ENCODE measurements around the gene RPS14.
A peak's percentile ranks its signal among the peaks of the same experiment; 100 is the strongest.

The RPS14 gene

DNA sequence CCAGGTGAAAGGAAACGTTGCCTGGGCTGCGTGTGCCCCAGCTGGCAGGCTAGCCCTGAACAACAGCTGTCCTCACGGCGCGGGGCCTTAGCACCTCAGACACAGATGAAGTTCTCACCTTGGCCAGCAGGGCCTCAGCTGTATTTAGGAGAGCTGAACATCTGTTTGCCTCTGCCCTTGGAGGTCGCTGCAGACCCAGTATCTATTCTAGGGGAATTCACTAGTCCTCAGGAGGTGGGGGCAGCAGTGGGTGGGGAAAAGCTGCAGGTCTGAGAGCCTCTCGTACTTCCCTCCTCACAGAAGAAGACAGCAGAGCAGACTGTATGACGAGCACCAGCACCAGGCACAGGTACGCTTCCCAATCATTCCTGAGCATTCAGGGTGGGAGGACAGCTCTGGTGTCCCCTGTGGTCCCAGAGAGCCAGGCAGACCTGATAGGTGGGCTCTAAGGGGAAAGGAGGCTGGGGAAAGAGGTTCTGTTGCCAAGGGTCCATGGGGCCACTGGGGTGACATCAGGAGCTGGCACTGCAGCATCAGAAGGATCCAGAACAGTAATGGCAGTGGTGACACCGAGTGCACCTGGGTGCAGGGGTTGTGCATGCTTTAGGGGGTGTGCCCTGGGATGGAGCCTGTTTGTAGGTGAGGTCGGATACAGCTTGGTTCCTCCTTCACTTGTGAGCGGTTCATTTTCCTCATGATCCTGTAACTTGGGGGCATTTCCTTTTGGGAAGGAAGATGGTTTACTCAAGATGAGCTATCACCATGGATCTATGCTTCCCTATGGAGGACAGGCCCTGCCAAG is 50.6 kb downstream of the RPS14 start:
- peak; percentile 36; the same call in 1 of the 3 replicates for ATAC-seq (ENCODE audit: low read depth)
- H3K27me3 ChIP-seq (ENCODE audit: insufficient read depth, poor library complexity, severe bottlenecking): no peaks in the 10 kb centered on the region
- TF ChIP-seq, protein P1, sequence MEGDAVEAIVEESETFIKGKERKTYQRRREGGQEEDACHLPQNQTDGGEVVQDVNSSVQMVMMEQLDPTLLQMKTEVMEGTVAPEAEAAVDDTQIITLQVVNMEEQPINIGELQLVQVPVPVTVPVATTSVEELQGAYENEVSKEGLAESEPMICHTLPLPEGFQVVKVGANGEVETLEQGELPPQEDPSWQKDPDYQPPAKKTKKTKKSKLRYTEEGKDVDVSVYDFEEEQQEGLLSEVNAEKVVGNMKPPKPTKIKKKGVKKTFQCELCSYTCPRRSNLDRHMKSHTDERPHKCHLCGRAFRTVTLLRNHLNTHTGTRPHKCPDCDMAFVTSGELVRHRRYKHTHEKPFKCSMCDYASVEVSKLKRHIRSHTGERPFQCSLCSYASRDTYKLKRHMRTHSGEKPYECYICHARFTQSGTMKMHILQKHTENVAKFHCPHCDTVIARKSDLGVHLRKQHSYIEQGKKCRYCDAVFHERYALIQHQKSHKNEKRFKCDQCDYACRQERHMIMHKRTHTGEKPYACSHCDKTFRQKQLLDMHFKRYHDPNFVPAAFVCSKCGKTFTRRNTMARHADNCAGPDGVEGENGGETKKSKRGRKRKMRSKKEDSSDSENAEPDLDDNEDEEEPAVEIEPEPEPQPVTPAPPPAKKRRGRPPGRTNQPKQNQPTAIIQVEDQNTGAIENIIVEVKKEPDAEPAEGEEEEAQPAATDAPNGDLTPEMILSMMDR (IDR thresholded peaks at IDR 0.05; ENCODE audit: poor library complexity, severe bottlenecking): no peak
- H3K4me1 ChIP-seq (ENCODE audit: insufficient read depth, poor library complexity, severe bottlenecking): no peaks in the 10 kb centered on the region
- no peak for DNase-seq (ENCODE audit: low spot score)
- H3K4me3 ChIP-seq (ENCODE audit: severe bottlenecking): no peak overlapping the region
- H3K36me3 ChIP-seq (ENCODE audit: low read depth): peaks cover 70% of the 10 kb centered on the region
- no peaks in the 10 kb centered on the region for H3K9me3 ChIP-seq (ENCODE audit: severe bottlenecking)
- no peak overlapping the region for H3K27ac ChIP-seq (ENCODE audit: poor library complexity, severe bottlenecking)

DNA sequence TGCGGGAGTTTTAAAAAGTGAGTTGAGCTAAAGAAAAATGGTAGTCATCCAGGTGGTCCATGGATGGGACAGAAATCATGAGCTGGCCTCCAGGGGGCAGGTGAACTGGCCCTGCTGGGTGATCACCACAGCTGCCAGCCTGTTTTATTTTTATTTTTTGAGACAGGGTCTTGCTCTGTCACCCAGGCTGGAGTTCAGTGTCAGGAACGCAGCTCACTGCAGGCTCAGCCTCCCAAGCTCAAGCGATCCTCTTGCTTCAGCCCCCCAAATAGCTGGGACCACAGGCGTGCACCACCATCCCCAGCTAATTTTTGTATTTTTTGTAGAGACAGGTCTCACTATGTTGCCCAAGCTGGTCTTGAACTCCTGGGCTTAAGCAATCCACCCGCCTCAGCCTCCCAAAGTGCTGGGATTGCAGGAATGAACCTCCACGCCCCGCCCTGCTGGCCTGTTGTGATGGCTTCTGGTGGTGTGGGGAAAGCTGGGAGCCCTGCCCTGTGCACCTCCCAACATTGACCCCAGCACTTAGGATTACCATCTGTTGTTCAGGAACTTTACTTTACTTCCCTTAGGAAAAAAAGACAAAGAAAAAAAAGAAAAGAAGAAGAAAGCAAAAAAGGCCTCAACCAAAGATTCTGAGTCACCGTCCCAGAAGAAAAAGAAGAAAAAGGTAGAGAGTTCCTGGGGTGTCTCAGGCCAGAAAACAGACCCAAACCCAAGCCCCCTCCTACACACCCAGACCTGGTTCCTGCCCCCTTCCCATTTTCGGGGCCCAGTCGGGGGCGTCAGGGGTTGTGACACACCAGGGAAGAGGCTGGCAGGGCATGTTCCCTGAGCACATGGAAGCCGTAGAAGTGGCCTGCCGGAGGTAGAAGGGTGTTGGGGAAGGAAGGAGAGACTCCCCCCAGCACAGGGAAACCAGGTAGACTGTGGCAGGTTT is 51.5 kb downstream of the RPS14 start:
- H3K27me3 ChIP-seq (ENCODE audit: insufficient read depth, poor library complexity, severe bottlenecking): no peaks in the 10 kb centered on the region
- no peaks in the 10 kb centered on the region for H3K9me3 ChIP-seq (ENCODE audit: severe bottlenecking)
- ATAC-seq (ENCODE audit: low read depth) (no peak), DNase-seq (ENCODE audit: low spot score) (no peak)
- no peaks in the 10 kb centered on the region for H3K4me1 ChIP-seq (ENCODE audit: insufficient read depth, poor library complexity, severe bottlenecking)
- H3K36me3 ChIP-seq (ENCODE audit: low read depth): peaks cover 74% of the 10 kb centered on the region
- H3K27ac ChIP-seq (ENCODE audit: poor library complexity, severe bottlenecking): no peak overlapping the region
- H3K4me3 ChIP-seq (ENCODE audit: severe bottlenecking): no peak overlapping the region
- TF ChIP-seq, protein P1 (IDR thresholded peaks at IDR 0.05; ENCODE audit: poor library complexity, severe bottlenecking): no peak

DNA sequence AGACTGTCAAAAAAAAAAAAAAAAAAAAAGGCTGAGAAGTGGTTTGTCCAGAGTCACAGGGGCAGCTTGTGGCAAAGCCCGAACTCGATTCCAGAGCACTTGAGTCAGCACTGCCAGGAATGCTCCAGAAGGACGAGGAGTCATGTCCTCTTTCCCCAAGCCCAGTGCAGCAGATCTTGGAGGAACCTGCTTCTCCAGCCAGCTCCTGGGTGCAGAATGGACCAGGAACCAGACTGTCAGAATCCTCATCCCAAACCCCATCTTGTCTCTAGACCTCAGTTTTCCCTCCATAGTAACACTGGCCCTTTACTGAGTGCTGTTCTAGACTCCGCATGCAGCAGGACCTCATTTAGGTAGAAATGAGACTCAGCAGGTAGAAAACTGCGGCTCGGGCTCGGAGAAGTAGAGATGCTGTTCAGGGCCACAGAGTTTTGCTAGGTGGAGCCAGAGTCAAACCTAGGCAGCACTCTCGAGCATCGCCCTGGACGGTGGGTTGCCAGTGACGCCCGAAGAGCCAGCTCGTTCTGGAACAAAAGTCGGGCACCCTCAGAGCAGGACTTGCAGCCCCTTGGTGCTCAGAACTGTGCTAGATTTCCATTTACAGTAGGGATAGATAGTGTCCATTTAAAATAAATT is 52.3 kb downstream of the RPS14 start:
- TF ChIP-seq, protein P1 (IDR thresholded peaks at IDR 0.05; ENCODE audit: poor library complexity, severe bottlenecking): no peak
- ATAC-seq (ENCODE audit: low read depth): no peak
- no peaks in the 10 kb centered on the region for H3K4me1 ChIP-seq (ENCODE audit: insufficient read depth, poor library complexity, severe bottlenecking)
- DNase-seq (ENCODE audit: low spot score): no peak
- H3K27me3 ChIP-seq (ENCODE audit: insufficient read depth, poor library complexity, severe bottlenecking): no peaks in the 10 kb centered on the region
- no peak overlapping the region for H3K27ac ChIP-seq (ENCODE audit: poor library complexity, severe bottlenecking)
- H3K4me3 ChIP-seq (ENCODE audit: severe bottlenecking): no peak overlapping the region
- no peaks in the 10 kb centered on the region for H3K9me3 ChIP-seq (ENCODE audit: severe bottlenecking)
- peaks cover 82% of the 10 kb centered on the region for H3K36me3 ChIP-seq (ENCODE audit: low read depth)

DNA sequence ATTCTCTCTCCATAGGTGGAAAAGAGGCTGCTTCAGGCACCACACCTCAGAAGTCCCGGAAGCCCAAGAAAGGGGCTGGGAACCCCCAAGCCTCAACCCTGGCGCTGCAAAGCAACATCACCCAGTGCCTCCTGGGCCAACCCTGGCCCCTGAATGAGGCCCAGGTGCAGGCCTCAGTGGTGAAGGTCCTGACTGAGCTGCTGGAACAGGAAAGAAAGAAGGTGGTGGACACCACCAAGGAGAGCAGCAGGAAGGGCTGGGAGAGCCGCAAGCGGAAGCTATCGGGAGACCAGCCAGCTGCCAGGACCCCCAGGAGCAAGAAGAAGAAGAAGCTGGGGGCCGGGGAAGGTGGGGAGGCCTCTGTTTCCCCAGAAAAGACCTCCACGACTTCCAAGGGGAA is 53.3 kb downstream of the RPS14 start:
- TF ChIP-seq, protein P1 (IDR thresholded peaks at IDR 0.05; ENCODE audit: poor library complexity, severe bottlenecking): no peak
- DNase-seq (ENCODE audit: low spot score) (no peak), ATAC-seq (ENCODE audit: low read depth) (no peak)
- Histone ChIP-seq H3K4me1 (ENCODE audit: insufficient read depth, poor library complexity, severe bottlenecking) (no peaks in the 10 kb centered on the region), H3K4me3 (ENCODE audit: severe bottlenecking) (no peak overlapping the region), H3K36me3 (ENCODE audit: low read depth) (peaks cover 89% of the 10 kb centered on the region), H3K27me3 (ENCODE audit: insufficient read depth, poor library complexity, severe bottlenecking) (no peaks in the 10 kb centered on the region), H3K27ac (ENCODE audit: poor library complexity, severe bottlenecking) (no peak overlapping the region), H3K9me3 (ENCODE audit: severe bottlenecking) (no peaks in the 10 kb centered on the region)

Measured in RWPE2 (cell line).